Ovary (tissue), 9 donors: ENCODE results near the gene CD244. TPM values are rescaled to one million over a fixed set of nuclear protein-coding genes. Genes with fewer than 3 reads are reported as not detected.
"Not testable (repeated sequence)": the region's sequence is repeated elsewhere in the genome, so short reads cannot be mapped to it uniquely, and the experiment has no call there.

Experiments used
- DNase-seq, 5 donors: peaks; one replicate each; pipeline ENCODE4 v3.0.0-alpha.2; 2019 to 2020
- H3K27ac ChIP-seq, 2 donors: fragments of 200-600 bp; one replicate each; pipeline versions ENCODE4 v1.5.1 to v1.8.0; 2019 to 2022
- H3K27me3 ChIP-seq: fragments of 200-600 bp; one replicate; pipeline ENCODE4 v1.8.0; 2022
- H3K36me3 ChIP-seq: fragments of 200-600 bp; sonication (generic); one replicate; pipeline ENCODE4 v1.5.1; 2019
- H3K4me1 ChIP-seq: one replicate; pipeline ENCODE4 v1.8.1; 2013; ENCODE audit warnings: mild to moderate bottlenecking, moderate library complexity; ENCODE audit not compliant: insufficient read depth
- H3K4me3 ChIP-seq: fragments of 200-600 bp; sonication (generic); one replicate; pipeline ENCODE4 v1.5.1; 2017
- H3K9me3 ChIP-seq, 2 donors: fragments of 200-600 bp in 1 of 2; sonication (generic) in 1 of 2; one replicate each; pipeline versions ENCODE4 v1.5.1 to v1.8.1; 2013 to 2019; ENCODE audit warnings: mild to moderate bottlenecking in 1 of 2, moderate library complexity in 1 of 2
- CTCF ChIP-seq, 3 donors: fragments of 450-650 bp in 2 of 3; fragments of 200-600 bp in 1 of 3; IDR thresholded peaks; one replicate each; pipeline versions ENCODE4 v1.5.1 to v1.8.0; 2016 to 2022; ENCODE audit warnings: antibody characterized with exemption in 3 of 3, mild to moderate bottlenecking in 1 of 3
- EP300 ChIP-seq: sonication (generic); formaldehyde crosslinking; IDR thresholded peaks from one replicate; pipeline ENCODE4 v1.6.1; 2017; ENCODE audit warnings: antibody characterized with exemption
- POLR2A ChIP-seq: fragments of 450-650 bp; IDR thresholded peaks from one replicate; pipeline ENCODE4 v1.6.1; 2017; ENCODE audit warnings: antibody characterized with exemption, mild to moderate bottlenecking, moderate library complexity
- WGBS, 3 donors: extraction: QIAGEN DNeasy Blood & Tissue Kit in 1 of 3; methylation state at CpG; one replicate each; pipeline versions ENCODE4 v1.1.5 to v1.1.7; 2013 to 2017; 5-methylcytosine and 5-hydroxymethylcytosine counted together
- intact Hi-C, 4 donors: fragments of 100-400 bp; cut with DNase I; formaldehyde crosslinking; loops; one replicate each; pipeline versions ENCODE4 v1.11.0 to v1.15.1; 2022 to 2023
- polyA plus RNA-seq, 2 donors: library from polyadenylated mRNA; stranded (reverse); fragments of 200-250 nt in 1 of 2; fragments of 350-450 nt in 1 of 2; fragmentation: Illumina TruSeq in 1 of 2; extraction: RNeasy Lipid Tissue Mini Kit (QIAGEN cat#74804) in 1 of 2; gene quantifications; one replicate each; pipeline ENCODE4 v1.2.3, GENCODE V29; 2013 to 2014
- total RNA-seq, 7 donors: library from RNA; depleted of rRNA in 2 of 7; stranded (reverse); fragments of >200 nt in 2 of 7; fragmentation: NEBNext Ultra II Directional in 3 of 7; extraction: Animal tissue kit (Norgen Biotek cat#: 25700) in 3 of 7; gene quantifications; one replicate each; pipeline versions ENCODE4 v1.1.0 to v1.2.4, GENCODE V29; 2016 to 2023
- donor health status: DM: no; HTN: no; CAD: no; lungs with moderate emphysema.
- donor health status: DM: no; HTN: no; CAD: no.
- donor health status: Bipolar disorder and iron deficiency.
- donor health status: DM: yes; HTN: yes; CAD: no.
- donor health status: DM: no; HTN: no; CAD: no.
- donor health status: DM: yes; HTN: yes; CAD: no.

CD244 gene
- total and polyA plus RNA-seq, 9 donors = 0.45 to 3.1 (median 0.60) TPM

GRCh38 chr1:160883581-160884513 is 21.2 kb upstream of the CD244 start:
- H3K4me1 ChIP-seq = peaks cover 5% of the 10 kb centered on the region
- no peak overlapping the region for H3K27ac ChIP-seq
- no peak for TF ChIP-seq POLR2A
- TF ChIP-seq CTCF (IDR thresholded peaks at IDR 0.05) = no peak
- no peak for TF ChIP-seq EP300
- DNase-seq = no peak
- no peaks in the 10 kb centered on the region for H3K36me3 ChIP-seq
- H3K4me3 ChIP-seq = no peak overlapping the region
- no peaks in the 10 kb centered on the region for H3K27me3 ChIP-seq
- intact Hi-C loops = no loop called here
- WGBS, 3 donors = 87 to 90% (median 87%) methylated on average over 13 of the region's 13 CpGs
- H3K9me3 ChIP-seq = no peaks in the 10 kb centered on the region

- no peak overlapping the region for H3K27ac ChIP-seq
- no peaks in the 10 kb centered on the region for H3K9me3 ChIP-seq
- H3K4me1 ChIP-seq = peaks cover 5% of the 10 kb centered on the region
- intact Hi-C loops = no loop called here
- WGBS, 3 donors = 96 to 98% (median 97%) methylated on average over 1 of the region's 1 CpG
- H3K4me3 ChIP-seq = no peak overlapping the region
- TF ChIP-seq POLR2A (no peak), CTCF (IDR thresholded peaks at IDR 0.05) (no peak), EP300 (no peak)
- DNase-seq = no peak
- no peaks in the 10 kb centered on the region for H3K36me3 ChIP-seq
- no peaks in the 10 kb centered on the region for H3K27me3 ChIP-seq
Measured at GRCh38 chr1:160882582-160882981, 19.9 kb upstream of the CD244 start.

- H3K4me3 ChIP-seq, intact Hi-C loops, H3K4me1 ChIP-seq, H3K27ac ChIP-seq, H3K36me3 ChIP-seq, H3K9me3 ChIP-seq, DNase-seq, H3K27me3 ChIP-seq: not testable (repeated sequence)
- WGBS, 3 donors = 92 to 96% (median 94%) methylated on average over 7 of the region's 7 CpGs
Measured at GRCh38 chr1:160881264-160881663, 18.6 kb upstream of the CD244 start.

GRCh38 chr1:160880216-160880615 is 17.5 kb upstream of the CD244 start:
- TF ChIP-seq POLR2A (no peak), EP300 (no peak), CTCF (IDR thresholded peaks at IDR 0.05) (no peak)
- Histone ChIP-seq H3K9me3 (no peaks in the 10 kb centered on the region), H3K27ac (no peak overlapping the region), H3K4me3 (no peak overlapping the region), H3K36me3 (no peaks in the 10 kb centered on the region), H3K4me1 (peaks cover 5% of the 10 kb centered on the region), H3K27me3 (no peaks in the 10 kb centered on the region)
- DNase-seq = no peak
- intact Hi-C loops = no loop called here
- 87 to 97% (median 96%) methylated on average over 3 of the region's 3 CpGs for WGBS, 3 donors

GRCh38 chr1:160879056-160879455 is 16.4 kb upstream of the CD244 start:
- 39 to 55% (median 49%) methylated on average over 8 of the region's 8 CpGs for WGBS, 3 donors
- Histone ChIP-seq H3K4me1 (peaks cover 5% of the 10 kb centered on the region), H3K36me3 (no peaks in the 10 kb centered on the region), H3K27ac (no peak overlapping the region), H3K9me3 (no peaks in the 10 kb centered on the region), H3K27me3 (no peaks in the 10 kb centered on the region), H3K4me3 (no peak overlapping the region)
- TF ChIP-seq EP300 (no peak), POLR2A (no peak), CTCF (IDR thresholded peaks at IDR 0.05) (no peak)
- no peak for DNase-seq
- intact Hi-C loops = no loop called here
